LoVo (cell line): ENCODE data around the gene SCO2.
A peak's percentile ranks its signal among the peaks of the same experiment; 100 is the strongest.

Experiments used
- DNase-seq: peaks from one replicate; pipeline ENCODE4 v3.0.0-alpha.2; 2016; ENCODE audit warnings: low spot score

Gene SCO2

DNA sequence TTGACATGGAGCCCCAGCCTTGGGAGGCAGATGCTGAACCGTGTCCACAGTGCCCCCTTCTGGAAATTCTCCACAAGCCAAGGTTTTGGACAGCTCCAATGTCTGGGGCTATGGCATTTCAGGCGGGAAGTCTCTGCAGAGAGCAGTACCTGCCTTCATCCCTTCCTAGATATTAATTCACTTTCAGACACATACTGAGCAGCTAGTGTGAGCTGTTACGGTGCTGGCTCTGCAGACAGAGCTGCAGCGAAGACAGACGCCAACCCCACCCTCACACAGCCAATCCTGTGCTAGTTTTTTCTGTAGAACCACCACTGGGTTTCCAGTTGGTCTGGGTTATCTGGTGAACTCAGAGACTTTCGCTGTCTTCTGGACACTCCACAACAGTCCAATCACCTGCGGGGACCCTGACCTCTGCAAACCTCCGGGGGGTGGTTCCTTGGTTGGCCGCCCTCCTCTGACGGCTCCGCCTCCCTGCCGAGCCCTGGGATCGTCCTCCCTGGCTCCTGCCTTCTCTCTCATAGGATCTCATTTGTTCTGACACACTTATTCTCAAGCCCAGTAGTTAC, 27.0 kb downstream of the SCO2 start:
- DNase-seq: peak; percentile 26

DNA sequence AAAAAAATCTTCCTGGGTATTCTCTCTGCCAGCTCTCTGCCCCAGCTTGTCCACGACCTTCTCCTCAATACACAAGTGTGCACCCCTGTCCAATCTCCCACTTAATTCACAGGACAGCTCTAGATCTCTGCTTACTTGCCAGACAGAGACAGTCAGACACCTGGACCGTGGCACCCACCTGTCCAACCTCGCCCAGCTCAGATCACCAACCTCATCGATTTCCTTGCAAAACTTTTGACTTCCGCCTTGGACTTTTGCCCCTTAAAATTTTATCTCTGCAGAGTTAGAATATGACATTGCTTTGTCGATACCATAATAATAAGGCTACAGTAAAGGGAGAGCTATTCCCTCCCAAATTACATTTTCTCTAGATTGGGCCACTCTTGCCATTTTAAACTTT, 28.3 kb downstream of the SCO2 start:
- DNase-seq: no peak

- DNase-seq: no peak
These were observed 34.7 kb downstream of the SCO2 start for GRCh38 chr22:50490531-50491308.

DNA sequence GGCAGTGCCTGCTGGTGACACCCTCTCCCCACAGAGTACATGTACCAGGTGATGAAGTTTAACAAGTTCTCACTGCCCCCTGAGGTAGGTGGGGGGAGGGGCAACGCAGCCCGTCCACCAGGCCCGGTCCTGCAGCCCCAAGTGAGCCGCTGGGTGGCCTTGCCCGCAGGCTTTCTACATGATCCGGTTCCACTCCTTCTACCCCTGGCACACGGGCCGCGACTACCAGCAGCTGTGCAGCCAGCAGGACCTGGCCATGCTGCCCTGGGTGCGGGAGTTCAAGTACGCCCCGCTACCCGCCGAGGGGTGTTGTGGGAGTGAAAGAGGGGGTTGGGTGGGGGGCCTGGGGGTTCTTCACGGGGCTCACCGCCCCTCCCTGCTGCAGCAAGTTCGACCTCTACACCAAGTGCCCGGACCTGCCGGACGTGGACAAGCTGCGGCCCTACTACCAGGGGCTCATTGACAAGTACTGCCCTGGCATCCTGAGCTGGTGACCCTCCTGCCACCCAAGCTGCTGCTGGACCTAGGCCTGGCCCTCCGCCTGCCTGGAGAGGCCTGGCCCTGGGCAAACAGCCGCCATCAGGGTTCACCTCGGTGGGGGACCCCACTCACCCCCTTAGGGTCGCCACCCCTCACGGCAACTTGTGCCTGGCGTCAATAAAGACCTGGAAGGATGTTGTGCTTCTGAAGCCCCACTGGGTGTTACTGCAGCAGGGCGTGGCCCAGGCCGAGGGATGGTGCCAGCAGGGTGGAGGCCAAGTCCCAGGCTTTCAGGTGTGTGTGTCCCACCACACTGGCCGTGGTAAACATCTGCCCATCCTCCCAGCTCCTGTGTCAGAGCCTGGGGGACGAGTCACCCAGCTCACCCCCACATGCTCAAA, 35.8 kb downstream of the SCO2 start:
- DNase-seq: no peak

DNA sequence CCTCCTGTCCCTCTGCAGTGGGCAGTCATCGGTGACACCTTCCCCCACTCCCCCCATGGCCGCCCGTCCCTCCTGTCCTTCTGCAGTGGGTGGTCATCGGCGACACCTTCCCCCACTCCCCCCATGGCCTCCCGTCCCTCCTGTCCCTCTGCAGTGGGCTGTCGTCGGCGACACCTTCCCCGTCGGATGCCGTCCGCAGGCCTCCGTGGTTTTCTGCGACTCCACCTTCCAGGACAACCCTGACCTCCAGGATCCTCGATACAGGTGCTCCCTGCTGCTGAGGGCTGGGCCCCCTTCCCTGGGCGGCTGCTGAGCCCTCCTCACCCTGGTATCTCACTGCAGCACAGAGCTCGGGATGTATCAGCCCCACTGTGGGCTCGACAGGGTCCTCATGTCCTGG, 36.5 kb downstream of the SCO2 start:
- no peak for DNase-seq

GRCh38 chr22:50488006-50488677, 37.3 kb downstream of the SCO2 start:
- DNase-seq: no peak

DNA sequence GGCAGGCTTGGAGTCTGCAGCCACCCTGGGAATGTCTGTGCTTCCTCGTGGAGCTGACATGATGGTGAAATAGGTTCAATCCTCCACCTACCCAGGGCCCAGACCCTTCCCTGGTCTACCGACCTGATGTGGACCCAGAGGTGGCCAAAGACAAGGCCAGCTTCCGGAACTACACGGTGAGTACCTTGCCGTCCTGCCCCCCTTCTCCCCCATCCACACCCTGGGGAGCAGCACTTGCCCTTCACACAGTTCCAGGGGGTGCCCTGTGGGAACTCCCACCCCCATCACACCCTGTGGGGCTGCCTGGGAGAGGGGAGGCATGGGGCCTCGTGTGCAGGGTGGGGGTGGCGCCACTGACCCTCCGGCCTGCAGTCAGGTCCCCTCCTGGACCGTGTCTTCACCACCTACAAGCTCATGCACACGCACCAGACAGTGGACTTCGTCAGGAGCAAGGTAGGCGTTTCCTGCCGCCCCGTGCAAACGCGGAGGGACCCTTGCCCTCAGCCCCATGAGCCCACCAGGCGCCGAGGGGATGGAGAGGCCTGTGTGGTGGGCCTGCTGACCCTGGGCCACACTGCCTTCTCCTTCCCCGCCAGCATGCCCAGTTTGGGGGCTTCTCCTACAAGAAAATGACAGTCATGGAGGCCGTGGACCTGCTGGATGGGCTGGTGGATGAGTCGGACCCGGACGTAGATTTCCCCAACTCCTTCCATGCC, 38.0 kb downstream of the SCO2 start:
- DNase-seq: no peak

- no peak for DNase-seq
These were observed 38.7 kb downstream of the SCO2 start, which contains the start of gene MIOX for GRCh38 chr22:50486561-50487289. Gene MIOX (plus strand): TSS chr22:50486859. CDS start chr22:50486898, 39 bp downstream.

DNA sequence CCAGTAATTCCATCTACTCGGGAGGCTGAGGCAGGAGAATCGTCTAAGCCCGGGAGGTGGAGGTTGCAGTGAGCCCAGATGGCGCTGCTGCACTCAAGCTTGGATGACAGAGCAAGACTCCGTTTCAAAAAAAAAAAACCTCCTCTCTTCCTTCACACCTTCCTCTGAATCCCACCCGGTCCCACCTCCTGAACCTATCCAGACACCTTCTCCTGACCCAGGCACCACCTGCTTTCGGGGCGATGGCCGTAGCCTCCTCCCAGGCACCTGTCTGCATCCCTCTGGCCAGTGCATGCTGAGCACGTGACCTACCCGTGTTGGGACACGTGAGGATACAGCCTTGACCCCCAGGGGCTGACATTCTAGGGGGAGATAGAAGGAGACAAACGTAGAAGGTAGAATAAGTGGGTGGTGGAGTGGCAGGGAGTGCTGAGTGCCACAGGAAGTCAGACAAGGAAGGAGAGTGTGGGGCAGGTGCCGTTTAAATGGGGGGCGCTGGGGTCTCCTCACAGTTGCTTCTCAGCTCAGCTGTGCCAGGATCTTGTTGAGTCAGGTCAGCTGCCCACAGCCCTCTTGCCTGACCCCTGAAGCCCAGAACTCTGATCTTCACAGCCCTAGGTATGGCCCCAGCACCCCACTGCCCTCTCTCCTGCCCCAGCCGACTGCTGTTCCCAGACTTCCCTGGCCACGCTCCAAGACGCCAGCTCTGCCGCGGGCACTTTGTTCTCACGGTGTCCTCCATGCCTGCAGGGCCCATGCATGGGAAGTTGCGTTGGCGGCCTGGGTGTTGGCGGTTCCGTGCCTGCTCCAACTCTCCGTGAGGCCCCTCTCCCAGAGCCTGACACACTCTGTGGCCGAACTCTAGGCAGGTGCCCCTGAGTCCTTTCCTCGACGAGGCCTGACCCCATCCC, 39.9 kb downstream of the SCO2 start:
- no peak for DNase-seq

GRCh38 chr22:50483977-50484853, 41.2 kb downstream of the SCO2 start:
- no peak for DNase-seq

- DNase-seq: no peak
These were observed 41.8 kb downstream of the SCO2 start for GRCh38 chr22:50483556-50483955.

DNA sequence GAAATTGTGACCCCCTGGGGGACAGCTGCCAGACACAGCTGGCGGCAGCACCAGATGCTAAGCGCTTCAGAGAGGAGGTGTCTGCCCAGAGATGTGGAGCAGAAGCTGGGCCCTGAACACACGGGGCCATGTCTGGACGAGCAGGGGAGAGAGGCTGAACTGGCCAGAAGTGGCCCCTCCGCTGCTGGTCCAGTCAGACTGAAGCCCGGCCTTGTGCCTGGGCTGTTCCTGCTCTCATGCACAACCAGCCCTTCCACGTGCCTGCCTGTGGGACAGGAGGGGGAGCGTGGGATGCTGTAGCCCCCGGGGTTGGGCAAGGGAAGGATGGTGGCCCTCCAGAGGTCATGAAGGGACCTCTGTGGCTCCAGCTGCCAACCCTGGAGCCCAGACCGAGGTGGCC, 42.3 kb downstream of the SCO2 start:
- no peak for DNase-seq

- no peak for DNase-seq
These were observed 43.0 kb downstream of the SCO2 start for GRCh38 chr22:50482107-50483074.

GRCh38 chr22:50481440-50482106, 43.8 kb downstream of the SCO2 start, which contains the start of gene ADM2:
Gene ADM2 (plus strand): TSS chr22:50481543. CDS start chr22:50481848, 305 bp downstream.
- no peak for DNase-seq

DNA sequence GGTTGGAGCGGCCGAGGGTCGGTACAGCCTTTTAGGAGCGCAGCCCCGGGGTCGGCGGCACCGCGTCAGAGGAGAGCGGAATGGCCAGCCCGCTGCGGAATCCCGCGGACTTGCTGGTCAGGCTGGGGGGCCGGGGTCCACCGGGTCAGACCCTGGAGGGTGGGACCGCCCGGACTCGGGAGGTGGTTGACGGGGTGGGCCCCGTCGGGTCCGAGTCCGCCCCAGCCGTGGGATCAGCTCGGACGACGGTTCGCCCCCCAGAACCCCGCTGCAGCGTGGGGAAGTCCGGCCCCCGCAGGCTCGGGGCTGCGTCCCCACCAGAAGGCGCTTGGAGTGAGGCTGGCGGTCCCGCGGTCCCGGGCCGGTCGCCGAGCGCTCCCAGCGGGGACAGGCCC, 44.4 kb downstream of the SCO2 start:
- no peak for DNase-seq

DNA sequence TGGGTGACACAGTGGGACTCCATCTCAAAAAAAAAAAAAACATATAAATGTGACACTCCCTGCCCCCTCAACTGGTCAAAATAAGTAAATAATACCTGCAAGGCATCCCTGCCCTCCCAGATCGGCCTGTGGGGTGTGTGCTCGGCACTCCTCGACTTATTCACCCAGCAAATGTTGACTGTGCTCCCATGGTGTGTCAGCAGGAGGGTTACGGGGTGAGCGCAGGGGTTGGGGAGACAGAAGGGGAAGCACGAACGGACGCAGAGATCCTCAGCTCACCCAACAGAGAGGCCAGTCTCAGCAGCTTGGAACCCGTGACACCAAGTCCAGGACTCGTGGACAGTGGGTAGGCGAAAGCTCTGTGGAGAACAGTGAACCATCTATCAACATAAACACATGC, 45.7 kb downstream of the SCO2 start:
- no peak for DNase-seq

- no peak for DNase-seq
These were observed 47.5 kb downstream of the SCO2 start for GRCh38 chr22:50477923-50478322.
